GM19328 (cell line): ENCODE results near the gene BCL2L12.

Experiments used
- ATAC-seq: cut with Tn5 transposase; IDR thresholded peaks from one replicate; pipeline ENCODE4 v1.9.1; 2021; ENCODE audit warnings: mild to moderate bottlenecking, moderate library complexity; ENCODE audit not compliant: unreplicated experiment

BCL2L12 gene

GRCh38 chr19:49684251-49684982 is 18.7 kb downstream of the BCL2L12 start:
- ATAC-seq = no peak

DNA sequence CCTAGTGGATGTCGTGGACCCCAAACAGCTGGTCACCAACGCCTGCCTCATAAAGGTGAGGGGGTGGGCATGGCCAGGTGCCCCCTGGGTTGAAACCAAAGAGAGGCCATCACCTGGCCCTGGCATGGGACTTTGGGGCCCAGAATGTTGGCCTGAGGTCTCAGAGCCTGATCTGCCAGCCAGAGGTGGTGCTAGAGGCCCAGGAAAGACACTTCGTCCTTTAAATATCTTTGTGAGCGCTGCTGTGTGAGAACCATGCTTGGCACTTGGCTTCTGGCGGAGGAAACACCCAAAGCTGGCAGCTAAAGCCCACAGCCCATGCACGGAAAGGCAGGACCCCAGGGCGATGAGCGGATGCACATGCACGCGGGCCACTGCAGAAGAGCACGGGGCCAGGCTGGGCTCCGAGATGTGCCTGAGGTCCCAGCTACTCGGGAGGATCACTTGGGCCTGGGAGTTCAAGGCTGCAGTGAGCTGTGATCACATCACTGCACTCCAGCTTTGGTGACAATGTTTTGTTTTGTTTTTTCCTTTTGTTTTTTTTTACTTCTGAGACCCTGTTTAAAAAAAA is 19.3 kb downstream of the BCL2L12 start:
- ATAC-seq = no peak

DNA sequence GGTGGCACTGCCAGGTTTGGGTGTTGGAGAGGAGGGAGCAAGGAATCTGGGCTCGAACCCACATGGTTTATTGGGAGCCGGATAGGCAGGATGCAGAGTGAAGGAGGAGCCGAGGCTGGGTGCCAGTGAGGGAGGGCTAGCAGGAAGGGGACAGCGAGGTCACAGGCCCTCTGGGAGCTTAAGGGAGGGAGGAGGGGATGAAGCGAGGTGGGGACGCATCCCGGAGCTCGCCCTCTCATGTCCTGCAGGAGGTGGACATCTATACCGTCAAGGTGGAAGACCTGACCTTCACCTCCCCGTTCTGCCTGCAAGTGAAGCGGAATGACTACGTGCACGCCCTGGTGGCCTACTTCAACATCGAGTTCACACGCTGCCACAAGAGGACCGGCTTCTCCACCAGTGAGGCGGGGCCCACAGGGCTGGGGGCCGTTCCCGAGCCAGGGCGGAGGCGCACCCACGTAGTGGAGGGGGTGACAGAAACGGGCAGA is 20.2 kb downstream of the BCL2L12 start:
- no peak for ATAC-seq

GRCh38 chr19:49686503-49687088 is 20.9 kb downstream of the BCL2L12 start:
- ATAC-seq = no peak

- ATAC-seq = no peak
Observed at GRCh38 chr19:49687150-49687549, 21.4 kb downstream of the BCL2L12 start.

GRCh38 chr19:49687566-49688316 is 22.0 kb downstream of the BCL2L12 start:
- no peak for ATAC-seq

DNA sequence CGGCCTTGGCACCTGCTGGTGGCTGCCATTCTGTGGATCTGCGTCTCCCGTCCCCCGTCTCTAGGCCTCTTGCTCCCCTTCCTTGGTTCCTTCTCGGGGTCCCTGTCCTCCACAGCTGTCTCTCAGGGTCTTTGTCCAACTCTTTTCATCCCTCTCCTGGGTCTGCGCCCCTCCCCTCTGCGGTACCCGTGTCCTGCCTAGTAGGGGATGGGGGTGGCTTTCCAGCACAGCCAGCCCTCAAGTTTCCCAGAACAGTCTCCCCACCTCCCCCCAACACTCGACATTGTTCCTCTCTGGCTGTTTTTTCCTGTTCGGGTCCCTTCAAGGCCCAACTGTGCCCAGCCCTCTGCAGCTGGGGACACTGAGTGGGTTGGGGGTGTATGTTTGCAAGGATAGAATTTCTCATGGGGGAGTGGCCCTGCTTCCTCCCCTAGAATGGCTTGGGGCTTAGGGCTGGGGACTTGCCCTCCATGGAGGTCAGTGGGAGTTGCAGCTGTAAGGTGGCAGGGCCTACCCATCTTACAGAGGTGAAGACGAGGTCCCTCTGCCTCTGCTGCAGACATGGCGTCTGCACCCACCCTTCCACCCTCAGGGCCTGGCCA is 22.9 kb downstream of the BCL2L12 start:
- no peak for ATAC-seq

DNA sequence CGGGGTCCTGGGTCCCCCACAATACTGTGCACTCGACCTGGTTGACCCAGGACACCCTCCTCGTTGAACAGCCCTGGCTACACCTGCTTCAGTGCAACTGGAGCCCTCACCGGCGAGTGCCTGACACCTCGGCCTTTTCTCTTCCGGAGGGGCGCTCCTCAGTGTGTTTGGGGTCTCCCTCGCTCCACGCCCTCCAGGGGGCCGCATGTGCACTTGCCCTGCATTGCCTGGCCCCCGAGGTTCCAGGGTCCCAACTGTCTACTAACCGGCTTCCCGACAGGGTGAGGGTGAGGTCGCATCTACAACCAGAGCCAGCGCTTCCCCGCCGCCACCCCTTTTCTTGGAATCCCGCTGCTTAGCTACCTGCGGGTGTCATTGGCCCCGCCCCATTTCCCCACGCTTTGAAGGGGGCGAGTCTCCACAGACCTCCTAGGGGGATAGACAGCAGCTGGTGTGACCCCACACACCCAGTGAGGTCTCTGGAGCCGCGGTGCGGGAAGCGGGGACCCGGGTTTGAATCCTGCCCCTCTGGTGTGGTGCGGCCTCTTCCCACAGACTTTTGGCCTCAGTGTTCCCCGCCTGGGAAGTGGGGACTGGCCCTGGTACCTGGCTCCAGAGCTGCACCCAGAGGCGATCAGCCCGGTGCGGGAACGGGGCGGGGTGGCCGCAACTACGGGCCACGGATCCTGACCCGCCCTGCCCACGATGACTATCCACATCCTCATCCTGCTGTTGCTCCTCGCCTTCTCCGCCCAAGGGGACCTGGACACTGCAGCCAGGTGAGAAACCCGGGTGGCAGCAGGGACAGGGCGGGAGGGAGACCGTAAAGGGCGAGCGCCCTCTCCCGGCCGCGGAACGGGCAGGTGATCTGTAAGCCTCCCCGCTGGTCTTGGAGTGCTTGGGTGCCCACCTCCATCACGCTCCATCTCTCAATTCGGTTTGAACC is 23.7 kb downstream of the BCL2L12 start, which contains the start of gene ADM5:
ADM5 (plus strand) TSS at position 462 of the 946 bp plus-strand sequence; CDS start at position 706, 244 bp downstream.
- ATAC-seq = no peak

GRCh38 chr19:49690079-49690655 is 24.4 kb downstream of the BCL2L12 start:
- no peak for ATAC-seq

DNA sequence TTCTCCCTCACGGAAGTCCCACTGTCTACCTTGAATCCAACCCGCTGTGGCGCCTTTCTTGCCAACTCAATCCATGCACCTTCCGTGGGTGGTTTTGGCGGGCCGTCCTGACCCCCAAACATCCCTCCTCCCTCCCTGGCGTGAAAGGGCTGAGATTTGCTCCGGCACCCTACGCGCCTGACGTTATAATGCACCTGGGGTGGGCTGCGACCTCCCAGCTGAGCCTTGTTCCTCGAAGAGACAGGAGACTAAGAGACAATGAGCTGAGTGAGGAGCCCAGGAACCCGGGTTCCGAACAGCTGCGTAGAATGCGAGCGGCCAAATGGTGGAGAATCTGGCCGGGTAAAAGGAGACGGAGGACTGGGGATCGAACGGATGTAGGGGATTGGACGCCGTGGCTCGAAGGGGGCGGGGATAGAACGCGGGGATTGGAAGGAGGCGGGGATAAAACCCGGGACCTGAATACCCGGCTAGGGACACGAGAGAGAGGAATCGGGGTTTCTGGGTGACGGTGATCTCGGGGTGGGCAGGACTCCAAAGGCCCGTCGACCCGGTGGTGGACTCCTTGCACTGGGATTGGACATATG is 25.0 kb downstream of the BCL2L12 start, which contains the start of gene CPT1C:
CPT1C (plus strand) TSS at position 461 of the 587 bp plus-strand sequence. CDS start 1,137 bp downstream, outside the sequence.
- ATAC-seq = no peak

DNA sequence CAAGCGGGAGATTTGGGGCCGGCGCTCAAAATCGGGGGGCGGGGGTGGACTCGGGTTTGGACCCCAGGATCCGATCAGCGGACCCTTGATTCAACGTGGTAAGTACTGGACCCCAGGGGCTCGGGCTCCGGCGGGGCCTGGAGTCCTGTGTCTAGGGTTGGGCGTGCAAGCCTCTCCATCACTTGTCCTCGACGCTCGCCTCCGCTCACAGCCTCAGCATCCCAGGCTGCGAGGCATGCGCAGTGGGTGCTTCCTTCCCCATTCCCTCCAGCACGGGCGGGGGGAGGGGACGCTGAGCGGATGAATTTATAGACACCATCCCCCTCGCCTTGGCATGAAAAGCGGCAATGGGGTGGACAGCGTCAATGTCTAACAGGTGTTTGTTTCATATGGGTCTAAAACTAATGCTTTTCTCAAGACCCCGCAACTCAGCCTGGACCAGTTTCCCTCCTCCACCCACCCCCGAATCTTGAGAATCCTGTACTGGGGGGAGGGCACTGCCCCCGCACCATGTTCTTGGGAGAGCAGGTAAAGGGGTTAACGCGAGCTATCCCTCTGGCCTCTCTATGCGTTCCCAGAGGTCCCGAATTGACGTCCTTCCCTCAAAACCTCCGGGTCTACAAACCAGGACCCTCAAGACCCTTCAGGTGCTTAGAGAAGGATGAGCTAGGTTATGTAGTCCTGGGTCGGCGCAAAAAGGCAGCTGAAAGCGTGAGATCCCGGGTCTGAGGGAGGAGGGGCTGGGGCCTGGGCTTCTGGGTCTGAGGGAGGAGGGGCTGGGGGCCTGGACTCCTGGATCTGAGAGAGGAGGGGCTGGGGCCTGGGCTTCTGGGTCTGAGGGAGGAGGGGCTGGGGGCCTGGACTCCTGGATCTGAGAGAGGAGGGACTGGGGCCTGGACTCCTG is 25.8 kb downstream of the BCL2L12 start:
- ATAC-seq = no peak

GRCh38 chr19:49692147-49692506 is 26.4 kb downstream of the BCL2L12 start:
- no peak for ATAC-seq

GRCh38 chr19:49696115-49696514 is 30.4 kb downstream of the BCL2L12 start:
- ATAC-seq = no peak

DNA sequence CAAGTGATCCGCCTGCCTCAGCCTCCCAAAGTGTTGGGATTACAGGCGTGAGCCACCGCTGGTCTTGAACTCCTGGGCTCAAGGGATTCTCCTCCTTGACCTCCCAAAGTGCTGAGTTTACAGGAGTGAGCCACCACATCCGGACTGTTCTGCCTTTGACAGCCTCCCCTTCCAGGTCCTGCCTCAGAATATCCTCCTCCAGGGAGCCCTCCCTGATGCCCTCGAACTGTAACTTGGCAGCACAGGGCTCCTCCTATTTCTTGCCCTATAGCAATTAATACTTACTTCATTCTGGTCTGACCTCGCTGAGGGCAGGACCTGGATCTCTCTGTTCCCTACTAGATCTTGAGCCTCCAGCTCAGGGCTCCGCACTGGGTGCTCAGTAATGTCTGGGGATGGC is 31.1 kb downstream of the BCL2L12 start:
- ATAC-seq = no peak

GRCh38 chr19:49699364-49699763 is 33.6 kb downstream of the BCL2L12 start:
- no peak for ATAC-seq

- ATAC-seq = no peak
Observed at GRCh38 chr19:49700563-49700962, 34.8 kb downstream of the BCL2L12 start.

GRCh38 chr19:49701271-49701786 is 35.6 kb downstream of the BCL2L12 start:
- no peak for ATAC-seq
